IPS-18c (cell line): ENCODE results near the gene CSNK2A3.

Experiments used
- H3K4me3 ChIP-seq: 2 replicates; pipeline ENCODE4 v1.7.0; 2013; ENCODE audit warnings: low read depth, mild to moderate bottlenecking, low read length, moderate library complexity; ENCODE audit not compliant: insufficient read depth
- H3K9me3 ChIP-seq: one replicate; pipeline ENCODE4 v1.6.1; 2013; ENCODE audit warnings: mild to moderate bottlenecking, low read length, moderate library complexity; ENCODE audit not compliant: control insufficient read depth, insufficient read depth

CSNK2A3 gene

GRCh38 chr11:11349870-11350337 lies 3.1 kb downstream of the CSNK2A3 start:
- no peaks in the 10 kb centered on the region for H3K9me3 ChIP-seq
- no peak overlapping the region for H3K4me3 ChIP-seq

GRCh38 chr11:11349106-11349825 lies 3.8 kb downstream of the CSNK2A3 start:
- Histone ChIP-seq H3K9me3 (no peaks in the 10 kb centered on the region), H3K4me3 (no peak overlapping the region)

- no peaks in the 10 kb centered on the region for H3K9me3 ChIP-seq
- no peak overlapping the region for H3K4me3 ChIP-seq
Observed at GRCh38 chr11:11348303-11348702, 4.7 kb downstream of the CSNK2A3 start.

GRCh38 chr11:11347592-11347991 lies 5.5 kb downstream of the CSNK2A3 start:
- Histone ChIP-seq H3K4me3 (no peak overlapping the region), H3K9me3 (no peaks in the 10 kb centered on the region)

GRCh38 chr11:11346303-11346702 lies 6.7 kb downstream of the CSNK2A3 start:
- H3K9me3 ChIP-seq: no peaks in the 10 kb centered on the region
- H3K4me3 ChIP-seq: no peak overlapping the region

- no peaks in the 10 kb centered on the region for H3K9me3 ChIP-seq
- H3K4me3 ChIP-seq: no peak overlapping the region
Observed at GRCh38 chr11:11345099-11345498, 8.0 kb downstream of the CSNK2A3 start.

- H3K9me3 ChIP-seq: no peaks in the 10 kb centered on the region
- H3K4me3 ChIP-seq: no peak overlapping the region
Observed at GRCh38 chr11:11344045-11344444, 9.0 kb downstream of the CSNK2A3 start.

- Histone ChIP-seq H3K9me3 (no peaks in the 10 kb centered on the region), H3K4me3 (no peak overlapping the region)
Observed at GRCh38 chr11:11338304-11338703, 14.7 kb downstream of the CSNK2A3 start.

GRCh38 chr11:11336664-11337063 lies 16.4 kb downstream of the CSNK2A3 start:
- no peaks in the 10 kb centered on the region for H3K9me3 ChIP-seq
- no peak overlapping the region for H3K4me3 ChIP-seq

- no peaks in the 10 kb centered on the region for H3K9me3 ChIP-seq
- no peak overlapping the region for H3K4me3 ChIP-seq
Observed at GRCh38 chr11:11335043-11335442, 18.0 kb downstream of the CSNK2A3 start.

GRCh38 chr11:11334607-11335006 lies 18.4 kb downstream of the CSNK2A3 start:
- Histone ChIP-seq H3K4me3 (no peak overlapping the region), H3K9me3 (no peaks in the 10 kb centered on the region)

- Histone ChIP-seq H3K9me3 (no peaks in the 10 kb centered on the region), H3K4me3 (no peak overlapping the region)
Observed at GRCh38 chr11:11332141-11332710, 20.8 kb downstream of the CSNK2A3 start.

GRCh38 chr11:11329062-11329806 lies 23.8 kb downstream of the CSNK2A3 start:
- no peak overlapping the region for H3K4me3 ChIP-seq
- no peaks in the 10 kb centered on the region for H3K9me3 ChIP-seq

- Histone ChIP-seq H3K9me3 (no peaks in the 10 kb centered on the region), H3K4me3 (no peak overlapping the region)
Observed at GRCh38 chr11:11324090-11324489, 29.0 kb downstream of the CSNK2A3 start.

GRCh38 chr11:11322101-11322500 lies 30.9 kb downstream of the CSNK2A3 start:
- Histone ChIP-seq H3K9me3 (no peaks in the 10 kb centered on the region), H3K4me3 (no peak overlapping the region)

- Histone ChIP-seq H3K9me3 (no peaks in the 10 kb centered on the region), H3K4me3 (no peak overlapping the region)
Observed at GRCh38 chr11:11320825-11321224, 32.2 kb downstream of the CSNK2A3 start.

GRCh38 chr11:11318961-11319360 lies 34.1 kb downstream of the CSNK2A3 start:
- Histone ChIP-seq H3K4me3 (no peak overlapping the region), H3K9me3 (no peaks in the 10 kb centered on the region)

- no peak overlapping the region for H3K4me3 ChIP-seq
- no peaks in the 10 kb centered on the region for H3K9me3 ChIP-seq
Observed at GRCh38 chr11:11318461-11318860, 34.6 kb downstream of the CSNK2A3 start.
